Measurements from ENCODE around the gene EPS8L2.

DNA sequence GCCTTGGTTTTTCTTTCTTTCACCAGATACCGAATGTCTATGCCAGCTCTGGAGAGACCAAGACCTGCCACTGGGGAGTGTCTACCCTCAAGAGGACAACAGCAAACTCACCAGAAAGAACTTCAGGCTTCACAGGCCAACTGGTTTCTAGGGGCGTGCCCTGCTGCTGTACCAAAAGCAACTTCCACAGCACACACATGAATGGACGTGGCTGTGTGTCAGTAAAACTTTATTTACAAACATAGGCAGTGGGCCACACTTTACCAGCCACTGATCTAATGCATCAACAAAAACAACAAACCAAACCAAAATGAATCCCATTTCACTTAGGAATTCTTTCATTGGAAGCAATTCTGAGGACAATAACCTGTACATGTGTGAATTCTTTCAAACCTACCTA, 27.7 kb upstream of the EPS8L2 start:
- no peak for TF ChIP-seq EZH2 (IDR thresholded peaks at IDR 0.05; ENCODE audit: borderline replicate concordance, insufficient read depth, low read depth, low read length, poor library complexity, severe bottlenecking)
- no peak for TF ChIP-seq CTCF (IDR thresholded peaks at IDR 0.05)
